NK-92 treated with Interleukin-12 subunit alpha and Interleukin-12 subunit beta, amount 100 ng/mL, for 24 hours (cell line): ENCODE results near the gene COMMD1.
"Not testable (repeated sequence)": the region's sequence is repeated elsewhere in the genome, so short reads cannot be mapped to it uniquely, and the experiment has no call there.

Experiments used
- DNase-seq: peaks from one replicate; lab custom pipeline; 2025; lab: John Stamatoyannopoulos, UW

COMMD1 gene

GRCh38 chr2:61905372-61906185 lies at the start of gene COMMD1:
COMMD1 (plus strand) TSS chr2:61905674; CDS start chr2:61905679, 5 bp downstream.
- peak; percentile 53 for DNase-seq

GRCh38 chr2:61857224-61857623 lies 48.2 kb upstream of the COMMD1 start:
- no peak for DNase-seq

GRCh38 chr2:61862085-61862484 lies 43.4 kb upstream of the COMMD1 start:
- DNase-seq: no peak

- not testable (repeated sequence) for DNase-seq
Measured at GRCh38 chr2:61866482-61867089, 38.9 kb upstream of the COMMD1 start.

- DNase-seq: no peak
Measured at GRCh38 chr2:61876400-61876799, 29.1 kb upstream of the COMMD1 start.

GRCh38 chr2:61877571-61878245 lies 27.8 kb upstream of the COMMD1 start:
- no peak for DNase-seq

GRCh38 chr2:61878761-61879160 lies 26.7 kb upstream of the COMMD1 start:
- no peak for DNase-seq

GRCh38 chr2:61879351-61879750 lies 26.1 kb upstream of the COMMD1 start:
- not testable (repeated sequence) for DNase-seq

GRCh38 chr2:61882850-61883249 lies 22.6 kb upstream of the COMMD1 start:
- DNase-seq: no peak

GRCh38 chr2:61885896-61886603 lies 19.4 kb upstream of the COMMD1 start:
- no peak for DNase-seq

GRCh38 chr2:61887717-61888266 lies 17.7 kb upstream of the COMMD1 start:
- no peak for DNase-seq

GRCh38 chr2:61888267-61889055 lies 17.0 kb upstream of the COMMD1 start, which contains the start of gene CCT4:
CCT4 (minus strand) TSS chr2:61888656; CDS start chr2:61888507, 149 bp downstream.
- DNase-seq: peak; percentile 75

- DNase-seq: no peak
Measured at GRCh38 chr2:61898810-61899209, 6.7 kb upstream of the COMMD1 start.

GRCh38 chr2:61900281-61900680 lies 5.2 kb upstream of the COMMD1 start:
- DNase-seq: no peak

GRCh38 chr2:61906186-61906470 lies 654 bp downstream of the COMMD1 start:
- DNase-seq: no peak

- DNase-seq: no peak
Measured at GRCh38 chr2:61909116-61909515, 3.6 kb downstream of the COMMD1 start.

- DNase-seq: no peak
Measured at GRCh38 chr2:61910603-61911002, 5.1 kb downstream of the COMMD1 start.

GRCh38 chr2:61911510-61911909 lies 6.0 kb downstream of the COMMD1 start:
- no peak for DNase-seq

- DNase-seq: not testable (repeated sequence)
Measured at GRCh38 chr2:61914794-61915193, 9.3 kb downstream of the COMMD1 start.

GRCh38 chr2:61920548-61920947 lies 15.1 kb downstream of the COMMD1 start:
- DNase-seq: no peak

- DNase-seq: no peak
Measured at GRCh38 chr2:61922714-61923113, 17.2 kb downstream of the COMMD1 start.
